Hematopoietic multipotent progenitor cell treated with erythropoietin and hydrocortisone succinate and interleukin-3 and kit ligand, for 15 days (in vitro differentiated cells): ENCODE data around the gene ERAL1.
"Not testable (repeated sequence)": the region's sequence is repeated elsewhere in the genome, so short reads cannot be mapped to it uniquely, and the experiment has no call there.

Experiments used
- DNase-seq: peaks from one replicate; pipeline ENCODE4 v3.0.0-alpha.2; 2015; ENCODE audit warnings: low spot score

Gene ERAL1

DNA sequence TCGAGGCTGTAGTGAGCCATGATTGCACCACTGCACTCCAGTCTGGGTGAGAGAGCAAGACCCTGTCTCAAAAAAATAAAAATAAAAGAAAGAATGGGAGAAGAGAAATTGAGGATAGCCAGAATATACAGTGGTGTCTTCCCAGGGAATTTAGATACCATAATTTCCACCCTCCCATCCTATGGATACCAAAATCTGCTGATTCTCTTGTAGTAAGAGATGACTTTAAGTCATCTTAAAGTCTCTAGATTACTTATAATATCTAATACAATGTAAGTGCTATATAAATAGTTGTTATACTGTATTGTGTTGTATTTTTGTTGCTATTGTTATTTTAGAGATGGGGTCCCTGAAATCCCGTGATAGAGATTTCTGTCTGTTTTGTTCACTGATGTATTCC lies 1.5 kb upstream of the ERAL1 start:
- no peak for DNase-seq

DNA sequence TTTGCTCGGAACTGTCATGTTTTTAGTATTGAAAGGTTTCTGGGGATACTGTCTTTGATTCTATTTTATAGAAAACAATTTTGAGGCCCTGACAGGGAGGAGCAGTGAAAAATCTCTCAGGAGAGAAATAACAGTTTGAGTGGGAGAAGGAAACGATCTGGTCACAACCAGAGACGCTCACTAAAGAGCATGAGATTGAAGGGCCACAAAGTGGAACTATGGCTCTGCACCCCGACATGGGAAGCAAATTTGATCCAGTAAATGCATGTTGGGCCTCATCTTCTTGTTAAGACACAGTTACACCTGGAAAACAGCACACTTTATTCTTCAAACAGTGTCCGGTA lies 492 bp downstream of the ERAL1 start:
- peak; percentile 55 for DNase-seq

DNA sequence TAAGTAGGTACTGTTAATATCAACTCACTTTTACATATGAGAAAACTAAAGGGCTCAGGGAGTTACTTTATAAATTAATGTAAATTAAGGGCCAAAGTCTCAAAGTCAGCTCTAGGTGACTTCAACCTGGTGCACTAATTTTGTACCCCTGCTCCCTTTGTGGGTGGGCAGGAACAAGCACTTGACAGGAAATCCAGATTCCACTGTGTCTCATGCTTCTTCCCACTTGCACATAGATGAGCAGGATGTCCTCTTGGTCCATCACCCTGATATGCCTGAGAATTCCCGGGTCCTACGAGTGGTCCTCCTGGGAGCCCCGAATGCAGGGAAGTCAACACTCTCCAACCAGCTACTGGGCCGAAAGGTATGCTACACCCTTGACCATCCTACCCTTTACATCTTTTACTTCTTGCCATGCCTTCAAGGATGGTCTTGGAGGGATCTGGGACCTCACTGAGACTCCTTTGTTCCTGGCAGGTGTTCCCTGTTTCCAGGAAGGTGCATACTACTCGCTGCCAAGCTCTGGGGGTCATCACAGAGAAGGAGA lies 1.3 kb downstream of the ERAL1 start:
- DNase-seq, result peak; percentile 60

DNA sequence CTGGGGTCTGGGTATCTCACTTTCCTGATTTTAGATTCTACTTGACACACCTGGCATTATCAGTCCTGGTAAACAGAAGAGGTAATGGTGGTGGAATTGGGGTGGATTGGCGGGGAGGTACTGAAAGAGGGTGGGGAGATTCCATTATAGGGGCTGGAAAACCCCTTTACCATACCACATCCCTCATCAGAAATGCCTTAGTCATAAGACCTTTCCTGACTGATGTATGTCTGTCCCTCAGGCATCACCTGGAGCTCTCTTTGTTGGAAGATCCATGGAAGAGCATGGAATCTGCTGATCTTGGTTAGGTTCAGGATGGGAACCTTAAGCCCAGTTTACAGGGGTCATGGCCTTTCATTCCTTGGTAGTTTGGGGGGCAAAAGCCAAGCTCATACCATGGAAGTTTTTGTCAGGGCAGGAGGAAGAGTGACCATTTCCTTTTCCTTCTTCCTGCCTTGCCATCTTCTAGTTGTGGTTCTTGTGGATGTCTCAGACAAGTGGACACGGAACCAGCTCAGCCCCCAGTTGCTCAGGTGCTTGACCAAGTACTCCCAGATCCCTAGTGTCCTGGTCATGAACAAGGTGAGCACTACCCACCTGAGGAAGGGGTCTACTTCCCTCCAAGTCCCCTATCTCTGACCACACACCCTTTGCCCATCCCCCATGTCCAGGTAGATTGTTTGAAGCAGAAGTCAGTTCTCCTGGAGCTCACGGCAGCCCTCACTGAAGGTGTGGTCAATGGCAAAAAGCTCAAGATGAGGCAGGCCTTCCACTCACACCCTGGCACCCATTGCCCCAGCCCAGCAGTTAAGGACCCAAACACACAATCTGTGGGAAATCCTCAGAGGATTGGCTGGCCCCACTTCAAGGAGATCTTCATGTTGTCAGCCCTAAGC lies 3.3 kb downstream of the ERAL1 start:
- DNase-seq, result peak; percentile 72

DNA sequence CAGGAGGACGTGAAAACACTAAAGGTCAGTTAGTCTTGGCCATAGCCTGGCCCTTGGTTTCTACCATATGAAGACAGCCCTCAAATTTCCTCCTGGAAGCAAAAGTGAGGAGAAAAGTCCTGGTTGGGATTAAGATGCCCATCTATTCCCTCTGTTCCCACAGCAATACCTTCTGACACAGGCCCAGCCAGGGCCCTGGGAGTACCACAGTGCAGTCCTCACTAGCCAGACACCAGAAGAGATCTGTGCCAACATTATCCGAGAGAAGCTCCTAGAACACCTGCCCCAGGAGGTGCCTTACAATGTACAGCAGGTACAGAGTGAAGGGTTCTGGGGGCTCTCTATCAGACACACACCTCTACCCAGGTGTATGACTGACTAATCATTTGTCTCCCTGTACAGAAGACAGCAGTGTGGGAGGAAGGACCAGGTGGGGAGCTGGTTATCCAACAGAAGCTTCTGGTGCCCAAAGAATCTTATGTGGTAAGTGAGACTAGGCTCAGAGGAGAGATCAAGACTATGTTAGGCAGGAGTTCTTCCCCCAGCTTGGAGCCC lies 4.1 kb downstream of the ERAL1 start:
- DNase-seq, result peak; percentile 75

DNA sequence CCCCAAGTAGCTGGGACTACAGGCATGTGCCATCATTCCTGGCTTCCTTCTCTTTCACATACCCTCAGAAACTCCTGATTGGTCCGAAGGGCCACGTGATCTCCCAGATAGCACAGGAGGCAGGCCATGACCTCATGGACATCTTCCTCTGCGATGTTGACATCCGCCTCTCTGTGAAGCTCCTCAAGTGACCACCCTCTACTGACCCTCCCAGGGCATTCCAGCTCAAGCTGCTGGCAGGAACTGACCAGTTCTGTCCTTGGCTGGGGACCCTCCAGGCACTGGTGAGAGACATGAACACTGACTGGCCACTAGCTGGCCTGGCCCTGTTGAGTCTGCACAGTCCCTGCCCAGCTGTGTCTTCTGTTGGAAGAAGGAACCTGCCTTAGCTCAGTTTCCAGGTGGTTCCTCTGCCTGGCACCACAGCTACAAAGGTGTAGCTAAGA lies 5.6 kb downstream of the ERAL1 start:
- peak; percentile 80 for DNase-seq

DNA sequence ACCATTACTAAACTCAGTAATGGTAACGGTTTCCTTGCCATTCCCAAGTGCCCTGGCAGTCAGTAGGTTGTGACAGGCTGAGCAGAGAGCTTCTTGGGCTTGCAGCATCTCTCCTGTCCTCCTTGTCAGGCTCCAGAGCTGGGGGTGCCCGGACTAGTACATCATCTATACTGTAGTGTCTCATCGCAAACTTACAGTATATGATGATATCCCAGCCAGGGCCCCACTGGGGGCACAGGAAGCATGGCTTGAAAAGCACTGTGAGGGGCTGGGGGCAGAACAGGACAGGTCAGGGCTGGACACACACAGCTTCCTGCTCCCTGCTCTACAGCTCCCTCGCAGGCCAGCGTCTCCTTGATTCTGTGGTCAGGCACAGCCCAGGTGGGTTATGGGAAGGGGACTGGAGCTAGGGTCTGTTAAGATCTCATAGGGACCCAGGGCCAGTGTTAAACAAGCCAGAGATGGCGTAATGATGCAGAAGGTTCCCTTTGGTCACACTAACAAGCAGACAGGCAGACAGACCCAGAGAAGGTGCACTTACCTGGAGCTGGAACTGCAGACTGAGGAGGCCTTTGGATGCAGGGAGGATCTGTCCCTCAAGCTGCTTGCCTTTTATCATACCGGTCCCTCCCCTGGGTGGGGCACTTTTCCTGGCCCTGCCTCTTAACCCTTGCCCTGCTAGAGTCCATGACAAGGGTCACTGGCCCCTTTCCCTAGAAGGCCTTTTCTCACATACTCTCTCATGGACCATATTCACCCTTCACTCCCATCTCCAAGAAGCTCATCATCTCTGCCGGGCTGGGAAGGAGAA lies 6.8 kb downstream of the ERAL1 start:
- peak; percentile 90 for DNase-seq

DNA sequence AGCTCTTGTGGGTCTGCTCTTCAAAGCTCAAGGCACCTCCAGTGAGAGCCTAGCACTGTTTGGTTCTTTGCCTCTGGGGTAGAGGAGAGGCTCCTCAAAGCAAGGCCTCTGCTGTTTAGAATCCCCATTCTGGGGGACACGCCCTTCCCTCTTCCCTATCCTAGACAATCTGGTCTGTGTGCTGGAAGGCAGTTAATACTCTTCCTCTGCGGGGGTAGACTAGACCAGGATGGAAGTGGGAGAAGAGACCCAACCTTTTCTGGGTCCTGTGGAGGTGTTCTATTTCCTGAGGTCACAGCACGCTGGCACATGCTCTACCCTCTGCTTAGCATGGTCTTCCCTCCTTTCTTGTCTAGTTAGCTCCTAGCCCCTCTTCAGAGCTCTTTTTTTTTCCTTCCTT lies 7.7 kb downstream of the ERAL1 start:
- DNase-seq, result peak; percentile 63

DNA sequence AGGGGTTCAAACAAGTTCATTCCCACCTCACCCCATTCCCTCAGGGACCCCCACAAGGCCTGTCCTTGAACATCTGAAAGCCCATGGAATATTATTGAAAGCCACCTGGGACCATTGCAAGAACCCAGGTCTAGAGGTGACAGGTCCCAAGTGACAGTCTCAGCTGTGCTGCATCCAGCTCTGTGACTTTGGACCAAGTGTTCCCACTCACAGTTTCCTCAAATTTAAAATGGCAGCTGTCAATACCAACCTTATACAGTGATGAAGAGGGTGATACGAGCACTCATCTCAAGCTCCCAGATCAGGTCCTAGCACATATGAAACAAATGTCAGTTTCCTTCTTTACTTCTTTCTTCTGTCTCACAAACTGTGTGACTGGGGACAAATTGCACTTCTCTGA lies 9.1 kb downstream of the ERAL1 start:
- peak; percentile 52 for DNase-seq

DNA sequence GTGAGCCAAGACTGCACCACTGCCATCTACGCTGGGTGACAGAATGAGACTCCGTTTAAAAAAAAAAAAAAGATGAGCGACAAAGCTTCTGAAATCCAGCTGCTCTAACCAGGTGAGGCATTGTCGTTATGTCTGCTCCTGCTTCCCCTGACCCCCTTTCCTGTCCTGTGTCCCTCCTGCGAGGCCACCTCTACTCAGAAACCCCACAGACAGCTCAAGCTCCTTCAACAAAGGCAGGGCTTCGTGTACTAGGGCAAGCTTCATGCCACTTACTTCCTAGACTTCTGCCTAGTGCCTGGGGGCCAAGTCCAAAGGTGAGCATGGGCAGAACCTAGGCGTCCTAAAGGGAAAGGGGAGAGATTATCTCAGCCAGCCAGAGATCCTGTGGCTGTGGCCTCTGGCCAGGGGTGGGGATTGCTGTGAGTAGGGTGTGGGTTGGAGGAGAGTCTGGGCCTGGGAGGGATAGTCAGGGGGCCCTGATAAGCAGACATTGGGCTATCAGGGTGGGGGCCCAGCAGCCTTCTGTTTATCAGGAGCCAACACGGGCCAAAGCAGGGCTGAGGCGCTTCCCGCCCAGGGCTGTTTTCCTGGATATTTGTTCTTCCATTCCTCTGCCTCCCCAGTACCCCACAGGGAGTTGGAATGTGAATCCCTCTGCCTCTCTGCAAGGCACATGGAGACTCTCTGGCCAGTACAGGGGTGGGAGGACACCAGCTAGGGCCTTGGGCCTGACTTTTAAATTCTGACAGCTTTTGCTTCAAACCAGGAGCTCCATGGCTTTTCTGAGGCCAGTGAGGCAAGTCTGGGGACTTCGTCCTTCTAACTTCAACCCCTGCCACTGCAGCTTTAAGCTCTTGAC lies 10.4 kb downstream of the ERAL1 start:
- DNase-seq, result peak; percentile 97

DNA sequence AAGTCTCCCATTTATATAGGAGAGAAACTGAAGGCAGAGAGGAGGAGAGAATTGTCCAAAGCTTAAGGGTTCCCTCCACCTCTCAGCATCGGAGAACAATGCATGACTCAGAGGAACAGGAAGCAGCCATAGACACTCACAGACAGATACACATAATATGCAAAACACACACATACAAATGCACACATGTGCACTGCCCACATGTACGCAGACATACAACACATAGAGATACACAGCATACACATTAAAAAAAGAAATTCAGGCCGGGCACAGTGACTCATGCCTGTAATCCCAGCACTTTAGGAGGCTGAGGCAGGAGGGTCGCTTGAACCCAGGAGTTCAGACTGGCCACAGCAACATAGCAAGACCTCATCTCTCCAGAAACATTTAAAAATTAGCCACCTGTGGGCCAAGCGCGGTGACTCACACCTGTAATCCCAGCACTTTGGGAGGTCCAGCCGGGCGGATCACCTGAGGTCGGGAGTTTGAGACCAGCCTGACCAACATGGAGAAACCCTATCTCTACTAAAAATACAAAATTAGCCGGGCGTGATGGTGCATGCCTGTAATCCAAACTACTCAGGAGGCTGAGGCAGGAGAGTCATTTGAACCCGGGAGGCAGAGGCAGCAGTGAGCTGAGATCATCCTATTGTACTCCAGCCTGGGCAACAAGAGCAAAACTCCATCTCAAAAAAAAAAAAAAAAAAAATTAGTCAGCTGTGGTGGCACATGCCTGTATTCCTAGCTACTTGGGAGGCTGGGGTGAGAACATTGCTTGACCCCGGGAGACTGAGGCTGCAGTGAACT lies 11.3 kb downstream of the ERAL1 start:
- peak; percentile 33 for DNase-seq

DNA sequence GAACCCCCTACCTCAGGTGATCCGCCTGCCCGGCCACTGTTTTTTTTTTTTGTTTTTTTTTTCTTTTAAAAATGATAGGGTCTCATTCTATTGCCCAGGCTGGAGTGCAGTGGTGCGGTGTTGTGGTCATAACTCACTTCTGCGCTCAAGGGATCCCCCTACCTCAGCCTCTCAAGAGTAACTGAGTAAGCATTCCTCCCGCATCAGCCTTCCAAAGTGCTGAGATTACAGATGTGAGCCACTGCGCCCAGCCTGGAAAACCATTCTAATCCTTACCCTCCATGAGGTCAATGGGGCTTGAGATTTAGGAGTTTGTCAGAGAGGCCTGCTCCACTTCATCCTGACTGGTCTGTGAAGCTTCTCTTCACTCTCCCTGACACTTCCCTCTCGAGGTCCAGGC lies 12.5 kb downstream of the ERAL1 start:
- no peak for DNase-seq

DNA sequence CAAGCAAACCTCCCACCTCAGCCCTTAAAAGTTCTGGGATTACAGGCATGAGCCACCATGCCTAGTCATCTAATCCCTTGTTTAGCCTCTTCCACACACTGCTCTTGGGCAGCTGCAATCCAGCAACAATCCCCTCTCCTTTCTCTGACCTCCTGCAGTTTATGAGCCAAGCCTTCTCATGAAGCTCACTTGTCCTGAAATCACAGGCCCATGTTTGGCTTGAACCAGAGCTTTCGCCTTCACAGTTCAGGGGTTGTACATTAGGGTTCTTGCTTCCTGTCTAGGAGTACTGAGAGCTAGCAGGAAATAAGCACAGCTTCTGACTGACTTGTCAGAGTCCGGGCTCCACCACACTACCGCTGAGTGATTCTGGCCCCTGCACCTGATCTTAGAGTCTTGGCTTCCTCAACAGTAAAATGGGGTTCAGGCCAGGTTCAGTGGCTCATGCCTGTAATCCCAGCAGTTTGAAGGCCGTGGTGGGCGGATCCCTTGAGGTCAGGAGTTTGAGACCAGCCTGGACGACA lies 16.3 kb downstream of the ERAL1 start:
- peak; percentile 36 for DNase-seq

DNA sequence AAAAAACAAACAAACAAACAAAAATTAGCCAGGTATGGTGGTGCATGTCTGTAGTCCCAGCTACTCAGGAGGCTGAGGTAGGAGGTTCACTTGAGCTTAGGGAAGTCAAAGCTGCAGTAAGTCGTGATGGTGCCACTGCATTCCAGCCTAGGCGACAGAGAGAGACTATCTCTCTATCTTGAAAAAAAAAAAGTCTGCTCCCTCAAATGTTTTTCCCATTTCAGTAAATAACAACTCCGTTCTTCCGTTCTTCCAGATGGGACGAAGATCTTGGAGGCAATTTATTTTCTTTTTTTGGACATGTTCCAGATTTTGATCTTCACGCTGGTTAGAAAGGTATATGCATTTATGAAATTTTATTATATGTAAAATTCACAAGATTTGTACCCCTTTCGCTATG lies 19.0 kb downstream of the ERAL1 start:
- DNase-seq, result peak; percentile 49

DNA sequence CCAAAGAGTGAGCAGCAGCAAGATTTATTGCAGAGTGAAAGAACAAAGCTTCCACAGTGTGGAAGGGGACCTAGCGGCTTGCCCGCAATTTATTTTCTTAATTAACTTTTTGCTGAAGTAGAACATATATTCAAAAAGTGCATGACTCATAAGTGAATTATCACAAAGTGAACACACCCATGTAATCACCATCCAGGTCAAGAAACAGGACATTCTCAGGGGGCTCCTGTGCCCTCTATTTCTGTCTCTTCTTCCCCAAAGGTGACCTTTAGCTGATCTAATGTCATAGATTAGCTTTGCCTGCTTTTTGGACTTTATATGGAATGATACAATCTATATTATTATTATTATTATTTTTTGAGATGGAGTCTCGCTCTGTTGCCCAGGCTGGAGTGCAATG lies 19.9 kb downstream of the ERAL1 start:
- DNase-seq, result peak; percentile 63

DNA sequence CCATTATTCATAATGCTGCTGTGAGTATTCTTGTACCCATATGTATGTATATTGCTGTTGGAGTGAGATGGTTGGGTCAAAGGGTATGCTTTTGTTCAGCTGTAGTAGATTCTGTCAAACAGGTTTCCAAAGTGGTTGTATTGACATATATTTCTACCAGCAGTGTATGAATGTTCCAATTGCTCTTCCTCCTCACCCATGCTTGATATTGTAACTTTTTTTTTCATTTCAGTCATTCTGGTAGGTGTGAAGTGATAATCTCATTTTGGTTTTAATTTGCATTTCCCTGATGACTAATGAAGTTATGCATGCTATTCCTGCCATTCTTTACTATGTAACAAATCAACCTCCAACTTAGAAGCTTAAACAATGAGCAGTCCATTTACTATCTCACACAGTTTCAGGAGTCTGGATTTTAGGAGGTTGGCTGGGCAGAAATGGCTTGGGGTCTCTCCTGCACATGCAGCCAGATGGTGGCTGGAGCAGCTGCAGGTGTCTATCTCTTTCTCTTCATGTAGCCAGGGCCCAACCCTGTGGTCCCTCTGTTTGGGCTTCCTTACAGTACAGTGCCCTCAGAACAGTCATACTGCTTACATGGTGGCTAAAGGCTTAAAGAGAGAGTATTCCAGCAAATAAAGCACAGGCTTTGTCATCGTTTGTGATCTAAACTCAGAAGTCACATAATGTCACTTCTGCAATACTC lies 21.2 kb downstream of the ERAL1 start:
- peak; percentile 56 for DNase-seq

DNA sequence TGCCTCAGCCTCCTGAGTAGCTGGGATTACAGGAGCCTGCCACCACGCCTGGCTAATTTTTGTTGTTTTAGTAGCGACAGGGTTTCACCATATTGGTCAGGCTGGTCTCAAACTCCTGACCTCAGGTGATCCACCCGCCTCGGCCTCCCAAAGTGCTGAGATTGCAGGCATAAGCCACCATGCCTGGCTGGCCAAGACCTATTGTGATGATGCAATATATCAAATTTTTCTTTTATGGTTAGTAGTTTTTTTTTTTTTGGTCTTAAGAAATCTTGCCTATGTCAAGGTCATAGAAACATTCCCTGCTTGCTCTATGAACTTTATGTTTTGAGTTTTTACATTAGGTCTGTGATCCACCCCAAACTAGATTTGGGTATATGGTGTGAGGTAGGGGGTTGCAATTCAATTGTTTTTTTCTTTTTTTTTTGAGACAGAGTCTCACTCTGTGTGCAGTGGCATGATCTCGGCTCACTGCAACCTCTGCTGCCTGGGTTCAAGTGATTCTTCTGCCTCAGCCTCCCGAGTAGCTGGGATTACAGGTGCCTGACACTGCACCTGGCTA lies 22.4 kb downstream of the ERAL1 start:
- not testable (repeated sequence) for DNase-seq

DNA sequence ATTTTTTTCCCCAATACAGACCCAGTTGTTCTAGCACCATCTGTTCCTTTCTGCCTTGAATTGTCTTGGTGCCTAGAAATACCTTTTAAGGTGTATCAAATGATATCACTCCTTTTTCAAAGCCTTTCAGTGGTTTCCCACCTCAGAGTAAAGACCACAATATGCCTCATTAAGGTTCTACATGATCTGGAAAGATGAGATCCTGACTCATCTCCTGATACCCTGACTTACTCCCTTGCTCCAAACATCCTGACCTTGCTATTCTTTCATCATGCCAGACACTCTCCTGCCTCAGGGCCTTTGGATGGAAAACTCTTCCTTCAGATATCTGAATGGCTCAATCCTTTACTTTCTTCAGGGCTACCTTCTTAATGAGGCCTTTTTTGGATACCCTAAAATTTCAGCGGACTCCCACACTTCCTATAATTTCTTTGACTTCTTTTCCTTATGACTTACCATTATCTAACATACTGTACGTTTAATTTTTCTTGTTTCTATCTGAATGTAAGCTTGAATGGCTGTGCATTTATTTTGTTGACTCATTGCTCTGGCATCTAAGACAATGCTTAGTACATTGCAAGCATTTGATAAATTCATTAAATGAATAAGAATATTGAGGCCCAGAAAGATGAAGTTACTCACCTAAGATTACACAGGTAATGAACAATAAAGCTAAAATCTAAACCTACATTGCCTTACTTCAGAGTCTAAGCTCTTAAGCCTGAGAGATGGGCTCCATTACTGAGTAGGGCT lies 23.5 kb downstream of the ERAL1 start:
- DNase-seq, result no peak

DNA sequence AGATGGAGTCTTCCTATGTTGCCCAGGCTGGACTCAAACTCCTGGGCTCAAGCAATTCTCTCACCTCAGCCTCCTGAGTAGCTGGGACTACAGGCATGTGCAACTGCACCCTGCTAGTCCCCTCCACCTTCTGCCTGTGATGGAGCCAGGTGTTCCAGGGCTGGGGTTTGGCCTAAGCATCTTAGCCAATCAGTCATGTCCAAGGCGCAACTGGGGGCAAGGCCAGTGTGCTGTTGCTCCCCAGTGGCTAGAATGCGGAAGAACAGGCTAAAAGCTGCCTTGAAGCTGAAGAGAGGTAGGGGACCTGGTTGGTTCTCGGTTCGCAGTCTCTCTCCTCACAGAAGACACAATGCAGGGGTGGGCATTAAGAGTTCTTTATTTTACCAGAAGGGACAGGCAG lies 24.2 kb downstream of the ERAL1 start:
- DNase-seq, result peak; percentile 83
